GM18511 (cell line): Measurements from ENCODE around the gene GTF2F2.

ENCODE experiments used
- ATAC-seq: cut with Tn5 transposase; IDR thresholded peaks from one replicate; pipeline ENCODE4 v1.9.1; 2021; ENCODE audit warnings: mild to moderate bottlenecking, moderate library complexity; ENCODE audit not compliant: unreplicated experiment

GTF2F2 gene

GRCh38 chr13:45119991-45120864, at the start of gene GTF2F2:
TSS of gene GTF2F2 (plus strand) at chr13:45120510. CDS start at chr13:45120656, 146 bp downstream.
- peak; percentile 80 for ATAC-seq

DNA sequence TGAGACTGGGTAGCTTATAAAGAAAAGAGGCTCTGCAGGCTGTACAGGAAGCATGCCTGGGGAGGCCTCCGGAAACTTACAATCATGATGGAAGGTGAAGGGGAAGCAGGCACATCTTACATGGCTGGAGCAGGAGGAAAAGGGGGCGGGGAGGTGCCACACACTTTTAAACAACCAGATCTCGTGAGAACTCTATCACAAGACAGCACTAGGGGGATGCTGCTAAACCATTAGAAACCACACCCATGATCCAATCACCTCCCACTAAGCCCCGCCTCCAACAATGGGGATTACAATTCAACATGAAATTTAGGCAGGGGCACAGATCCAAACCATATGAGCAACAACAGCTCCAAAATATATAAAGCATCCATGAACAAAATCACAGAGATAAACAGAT, 46.5 kb upstream of the GTF2F2 start:
- ATAC-seq, result no peak

GRCh38 chr13:45074721-45075120, 45.6 kb upstream of the GTF2F2 start:
- ATAC-seq, result no peak

DNA sequence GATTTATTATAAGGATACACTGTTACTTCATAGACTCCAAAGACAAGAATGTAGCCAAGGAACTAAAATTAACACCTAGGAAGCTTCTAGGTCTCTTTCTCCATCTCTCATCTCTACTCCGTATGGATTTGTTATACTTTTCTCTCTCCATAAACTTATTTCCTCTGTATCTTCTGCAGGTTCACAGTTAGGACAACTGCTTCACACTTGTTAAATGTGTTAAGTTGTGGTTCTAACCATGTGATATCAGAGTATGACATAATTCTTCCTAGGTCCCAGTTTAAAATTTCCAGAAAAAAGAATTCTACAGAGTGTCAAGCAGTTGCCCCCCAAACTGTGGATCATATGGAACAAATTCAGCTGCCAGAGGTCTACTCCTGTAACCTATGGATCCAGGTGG, 42.3 kb upstream of the GTF2F2 start:
- ATAC-seq, result no peak

DNA sequence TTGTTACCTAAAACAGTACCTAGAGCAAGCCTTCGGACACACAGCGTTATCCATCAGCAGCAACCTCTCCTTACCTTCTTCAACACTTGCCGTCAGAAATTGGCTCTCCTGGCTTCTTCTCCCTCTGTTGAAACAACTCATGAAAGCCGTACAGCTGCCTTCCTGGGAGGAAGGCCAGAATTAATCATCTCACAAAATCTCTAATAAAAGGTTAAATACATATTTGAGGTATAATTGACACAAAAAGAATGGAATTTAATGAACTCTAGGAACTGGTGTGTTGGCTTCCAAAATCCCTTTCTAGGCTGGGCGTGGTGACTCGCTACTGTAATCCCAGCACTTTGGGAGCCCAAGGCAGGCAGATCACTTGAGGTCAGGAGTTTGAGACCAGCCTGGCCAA, 37.3 kb upstream of the GTF2F2 start:
- ATAC-seq, result no peak

GRCh38 chr13:45084515-45084914, 35.8 kb upstream of the GTF2F2 start:
- ATAC-seq, result no peak

GRCh38 chr13:45086484-45086883, 33.8 kb upstream of the GTF2F2 start:
- ATAC-seq, result no peak

DNA sequence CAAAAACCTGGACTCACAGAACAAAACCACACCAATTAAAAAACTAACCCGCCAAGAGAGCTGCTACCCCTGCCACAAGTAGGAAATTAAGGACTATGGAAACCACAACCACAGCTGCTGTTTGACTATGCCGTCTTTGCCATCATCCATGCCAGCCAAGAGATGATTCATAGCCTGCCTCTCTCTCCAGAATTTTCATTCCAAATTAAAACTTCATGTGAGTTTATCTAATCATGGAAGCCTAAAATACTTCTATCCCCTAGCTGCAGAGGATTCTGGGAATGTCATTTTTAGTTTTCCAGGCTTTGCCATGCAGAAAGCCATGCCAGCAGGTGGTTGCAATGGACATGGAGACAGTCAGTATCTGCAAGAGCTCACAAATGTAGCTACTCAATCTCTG, 27.6 kb upstream of the GTF2F2 start:
- no peak for ATAC-seq

GRCh38 chr13:45100573-45101262, 19.6 kb upstream of the GTF2F2 start:
- ATAC-seq, result no peak

- ATAC-seq, result no peak
Measured at GRCh38 chr13:45101327-45102018, 18.8 kb upstream of the GTF2F2 start.

GRCh38 chr13:45102136-45102507, 18.2 kb upstream of the GTF2F2 start:
- no peak for ATAC-seq

GRCh38 chr13:45103449-45103848, 16.9 kb upstream of the GTF2F2 start:
- ATAC-seq, result no peak

DNA sequence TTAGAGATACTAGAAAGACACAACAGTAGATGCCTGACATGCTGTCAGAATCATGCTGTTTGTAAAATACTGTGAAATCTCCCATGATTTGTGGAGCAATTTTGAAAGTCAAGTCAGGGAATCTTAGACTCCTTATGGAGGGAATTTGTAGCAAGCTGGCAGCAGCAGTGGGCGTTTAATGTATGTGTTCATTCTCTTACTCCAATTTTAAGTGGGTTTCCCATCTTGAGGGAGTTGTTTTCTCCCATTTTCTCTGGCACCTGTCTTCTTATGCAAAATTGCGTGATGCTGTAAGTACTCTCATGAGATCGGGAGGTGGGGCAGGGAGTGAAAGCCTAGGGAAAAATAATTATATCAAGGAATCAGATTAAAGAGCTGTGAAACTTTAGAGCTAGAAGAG, 16.0 kb upstream of the GTF2F2 start:
- ATAC-seq, result no peak

- ATAC-seq, result no peak
Measured at GRCh38 chr13:45105895-45106294, 14.4 kb upstream of the GTF2F2 start.

DNA sequence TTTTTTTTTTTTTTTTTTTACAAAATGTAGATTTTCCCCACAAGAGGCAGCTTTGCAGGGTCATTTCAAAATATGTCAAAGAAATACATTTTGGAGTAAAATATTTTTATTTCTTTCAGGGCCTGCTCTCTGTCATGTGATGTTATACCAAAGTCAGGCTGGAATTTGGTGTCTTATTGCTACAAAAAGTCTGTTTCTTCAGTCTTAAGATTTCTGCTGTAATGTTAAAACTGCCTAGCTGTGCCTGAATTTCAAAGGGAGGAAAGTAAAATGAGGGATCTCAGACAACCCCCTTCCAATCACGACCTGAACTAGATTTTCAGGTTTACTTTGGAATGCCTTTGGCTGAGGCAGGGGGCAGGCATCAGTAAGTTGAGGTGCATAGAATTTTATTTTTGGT, 12.8 kb upstream of the GTF2F2 start:
- ATAC-seq, result no peak

DNA sequence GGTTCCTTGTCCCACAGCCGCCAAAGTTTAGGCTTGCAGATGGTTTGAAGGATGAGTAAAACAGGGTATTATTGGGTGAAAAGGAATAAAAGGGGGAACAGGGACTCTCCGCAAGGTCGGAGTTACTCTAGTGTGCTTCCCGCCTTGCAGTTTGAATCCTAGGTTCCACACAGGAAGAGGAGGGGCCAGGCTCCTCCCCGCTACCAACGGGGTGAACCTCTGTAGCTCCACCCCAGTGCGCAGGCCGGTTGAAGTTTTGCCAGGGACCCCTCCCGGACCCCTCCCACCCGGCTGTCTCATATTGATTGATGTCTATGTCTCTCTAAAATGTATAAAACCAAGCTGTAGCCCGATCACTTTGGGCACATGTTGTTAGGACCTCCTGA, 11.6 kb upstream of the GTF2F2 start:
- ATAC-seq, result peak; percentile 82

DNA sequence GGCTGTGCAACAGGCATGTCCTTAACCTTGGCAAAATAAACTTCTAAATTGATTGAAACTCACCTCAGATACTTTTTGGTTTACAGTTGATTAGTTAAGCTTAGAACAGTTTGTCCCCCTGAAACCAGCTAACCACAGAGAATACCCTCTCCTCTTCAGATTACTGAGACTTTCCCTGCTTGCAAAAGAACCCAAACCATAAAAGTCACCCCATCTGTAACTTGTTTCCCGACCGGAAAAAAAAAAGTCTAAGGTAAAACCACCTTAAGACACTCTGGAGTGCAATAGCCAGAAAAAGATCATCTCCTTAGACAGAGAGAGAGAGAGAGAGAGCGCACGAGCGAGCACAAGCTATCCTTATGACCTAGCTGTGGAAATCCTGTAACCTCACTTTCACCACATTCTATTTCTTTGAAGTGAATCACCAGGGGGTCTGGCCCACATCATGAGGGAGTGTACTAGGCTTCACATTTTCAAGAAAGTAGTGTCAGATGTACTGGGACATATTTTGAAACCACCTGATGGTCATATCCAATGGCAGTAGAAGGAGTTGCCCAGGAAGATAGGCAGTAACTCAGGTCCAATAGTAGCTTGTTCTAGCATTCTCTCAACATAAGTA, 11.1 kb upstream of the GTF2F2 start:
- peak; percentile 75 for ATAC-seq

- ATAC-seq, result no peak
Measured at GRCh38 chr13:45113233-45114224, 6.8 kb upstream of the GTF2F2 start.

GRCh38 chr13:45119469-45119990, 780 bp upstream of the GTF2F2 start:
- ATAC-seq, result peak; percentile 38
